PC-3 (cell line): ENCODE results near the gene SYNGR2.

Source experiments
- EZH2phosphoT487 ChIP-seq: fragments of 300-600 bp; sonication (generic); IDR thresholded peaks from 2 replicates; pipeline ENCODE4 v1.6.1; 2018; ENCODE audit warnings: mild to moderate bottlenecking, antibody characterized with exemption, low read length, borderline replicate concordance
- TF ChIP-seq, protein P1 (sequence below): fragments of 300-600 bp; sonication (generic); conservative IDR thresholded peaks from 2 replicates; pipeline ENCODE4 v1.5.1; 2017; ENCODE audit warnings: antibody characterized with exemption, low read depth, mild to moderate bottlenecking, low read length

- TF ChIP-seq, protein P1, sequence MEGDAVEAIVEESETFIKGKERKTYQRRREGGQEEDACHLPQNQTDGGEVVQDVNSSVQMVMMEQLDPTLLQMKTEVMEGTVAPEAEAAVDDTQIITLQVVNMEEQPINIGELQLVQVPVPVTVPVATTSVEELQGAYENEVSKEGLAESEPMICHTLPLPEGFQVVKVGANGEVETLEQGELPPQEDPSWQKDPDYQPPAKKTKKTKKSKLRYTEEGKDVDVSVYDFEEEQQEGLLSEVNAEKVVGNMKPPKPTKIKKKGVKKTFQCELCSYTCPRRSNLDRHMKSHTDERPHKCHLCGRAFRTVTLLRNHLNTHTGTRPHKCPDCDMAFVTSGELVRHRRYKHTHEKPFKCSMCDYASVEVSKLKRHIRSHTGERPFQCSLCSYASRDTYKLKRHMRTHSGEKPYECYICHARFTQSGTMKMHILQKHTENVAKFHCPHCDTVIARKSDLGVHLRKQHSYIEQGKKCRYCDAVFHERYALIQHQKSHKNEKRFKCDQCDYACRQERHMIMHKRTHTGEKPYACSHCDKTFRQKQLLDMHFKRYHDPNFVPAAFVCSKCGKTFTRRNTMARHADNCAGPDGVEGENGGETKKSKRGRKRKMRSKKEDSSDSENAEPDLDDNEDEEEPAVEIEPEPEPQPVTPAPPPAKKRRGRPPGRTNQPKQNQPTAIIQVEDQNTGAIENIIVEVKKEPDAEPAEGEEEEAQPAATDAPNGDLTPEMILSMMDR = no peak
- no peak for TF ChIP-seq EZH2phosphoT487
Measured at GRCh38 chr17:78140169-78141051, 28.0 kb upstream of the SYNGR2 start.
